Measurements from ENCODE around the gene BBIP1. TPM values are rescaled to one million over a fixed set of nuclear protein-coding genes. Genes with fewer than 3 reads are reported as not detected.

Gene BBIP1
- total RNA-seq, 1 experiment from 2014 or later, result 19.0 TPM

GRCh38 chr10:110914431-110914830 lies 4.5 kb downstream of the BBIP1 start:
- POLR2A ChIA-PET, result interaction anchor here (0.6 kb wide), 1 partner anchor 12 kb away, joined by 3 read pairs; no protein-coding TSS in a partner anchor
- peaks cover 21% of the 10 kb centered on the region for H3K4me1 Mint-ChIP-seq
- H3K4me3 Mint-ChIP-seq, result no peak overlapping the region
- TF ChIP-seq HMGXB4 (CRISPR knock-in tag; IDR thresholded peaks at IDR 0.05) (no peak), GTF2I (CRISPR knock-in tag; conservative IDR thresholded peaks at IDR 0.05) (no peak)
- H3K27me3 Mint-ChIP-seq (ENCODE audit: low read depth), result no peaks in the 10 kb centered on the region
- ATAC-seq, result no peak
- CTCF ChIA-PET, result no interaction called here
- H3K27ac Mint-ChIP-seq, result no peak overlapping the region
- no peaks in the 10 kb centered on the region for H3K36me3 Mint-ChIP-seq
- no peak for DNase-seq (ENCODE audit: low spot score)
- no peaks in the 10 kb centered on the region for H3K9me3 Mint-ChIP-seq

- Mint-ChIP-seq H3K27ac (no peak overlapping the region), H3K4me1 (peaks cover 23% of the 10 kb centered on the region), H3K9me3 (no peaks in the 10 kb centered on the region), H3K36me3 (no peaks in the 10 kb centered on the region), H3K4me3 (no peak overlapping the region), H3K27me3 (ENCODE audit: low read depth) (no peaks in the 10 kb centered on the region)
- ChIA-PET CTCF (no interaction called here), POLR2A (no interaction called here)
- ATAC-seq (no peak), DNase-seq (ENCODE audit: low spot score) (no peak)
- TF ChIP-seq E2F4 (CRISPR knock-in tag; IDR thresholded peaks at IDR 0.05; ENCODE audit: borderline replicate concordance, low read depth) (no peak), ZNF263 (CRISPR knock-in tag; IDR thresholded peaks at IDR 0.05; ENCODE audit: low read depth) (no peak), CREB1 (CRISPR knock-in tag; IDR thresholded peaks at IDR 0.05) (no peak), MYBL2 (CRISPR knock-in tag; IDR thresholded peaks at IDR 0.05) (no peak), ZNF219 (CRISPR knock-in tag; IDR thresholded peaks at IDR 0.05; ENCODE audit: borderline replicate concordance) (no peak), ZMAT4 (CRISPR knock-in tag; IDR thresholded peaks at IDR 0.05) (no peak), ZNF121 (CRISPR knock-in tag; IDR thresholded peaks at IDR 0.05) (no peak), HMGXB4 (CRISPR knock-in tag; IDR thresholded peaks at IDR 0.05) (no peak)
These were observed 6.6 kb downstream of the BBIP1 start for GRCh38 chr10:110912374-110912773.

GRCh38 chr10:110910138-110910537 lies 8.8 kb downstream of the BBIP1 start:
- DNase-seq (ENCODE audit: low spot score), result no peak
- CTCF ChIA-PET, result interaction anchor here (1.1 kb wide), 1 partner anchor 9 kb away, joined by 3 read pairs; the partner anchor contains the start of genes BBIP1 and SHOC2
- no peaks in the 10 kb centered on the region for H3K27me3 Mint-ChIP-seq (ENCODE audit: low read depth)
- H3K27ac Mint-ChIP-seq, result no peak overlapping the region
- H3K4me3 Mint-ChIP-seq, result no peak overlapping the region
- no peaks in the 10 kb centered on the region for H3K9me3 Mint-ChIP-seq
- peaks cover 14% of the 10 kb centered on the region for H3K4me1 Mint-ChIP-seq
- POLR2A ChIA-PET, result interaction anchor here (2.1 kb wide), 1 partner anchor 9 kb away, joined by 8 read pairs; the partner anchor contains the start of genes BBIP1 and SHOC2
- ATAC-seq, result no peak
- H3K36me3 Mint-ChIP-seq, result no peaks in the 10 kb centered on the region
- TF ChIP-seq IRF1 (CRISPR knock-in tag; IDR thresholded peaks at IDR 0.05), result no peak
- TF ChIP-seq ZNF512 (CRISPR knock-in tag; IDR thresholded peaks at IDR 0.05; ENCODE audit: borderline replicate concordance), result no peak
- TF ChIP-seq ZNF138 (CRISPR knock-in tag; conservative IDR thresholded peaks at IDR 0.05), result no peak
- no peak for TF ChIP-seq FOXP4 (CRISPR knock-in tag; IDR thresholded peaks at IDR 0.05)
- no peak for TF ChIP-seq ZNF219 (CRISPR knock-in tag; IDR thresholded peaks at IDR 0.05; ENCODE audit: borderline replicate concordance)
- TF ChIP-seq NR3C1 (CRISPR knock-in tag; conservative IDR thresholded peaks at IDR 0.05; ENCODE audit: low read depth), result no peak
- TF ChIP-seq ZNF423 (CRISPR knock-in tag; IDR thresholded peaks at IDR 0.05), result no peak
- TF ChIP-seq ATF6 (CRISPR knock-in tag; IDR thresholded peaks at IDR 0.05), result no peak
- no peak for TF ChIP-seq HMGXB4 (CRISPR knock-in tag; IDR thresholded peaks at IDR 0.05)
- no peak for TF ChIP-seq EMX1 (CRISPR knock-in tag; IDR thresholded peaks at IDR 0.05)
